Measurements from ENCODE around the gene MATN4.

Gene MATN4

DNA sequence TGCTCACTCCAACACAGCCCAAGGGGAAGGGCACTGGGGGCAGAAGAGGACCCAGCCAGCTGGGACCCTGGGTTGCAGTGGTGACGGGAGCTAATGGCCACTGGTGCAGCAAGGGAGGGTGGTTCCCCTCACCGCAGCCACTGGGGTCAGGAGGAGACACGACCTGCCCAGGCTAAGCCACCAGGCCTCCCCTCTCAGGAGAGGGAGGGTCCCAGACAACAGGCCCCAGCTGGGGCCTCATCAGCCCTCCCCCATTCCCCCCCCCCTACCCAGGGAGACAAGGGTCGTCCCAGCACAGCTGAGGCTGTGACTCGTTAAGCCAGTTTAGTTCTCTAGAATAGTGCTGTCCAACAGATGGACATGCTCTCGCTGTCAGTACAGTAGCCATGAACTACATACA, 17.3 kb upstream of the MATN4 start:
- no peaks in the 10 kb centered on the region for H3K9me3 ChIP-seq (ENCODE audit: low read length)

DNA sequence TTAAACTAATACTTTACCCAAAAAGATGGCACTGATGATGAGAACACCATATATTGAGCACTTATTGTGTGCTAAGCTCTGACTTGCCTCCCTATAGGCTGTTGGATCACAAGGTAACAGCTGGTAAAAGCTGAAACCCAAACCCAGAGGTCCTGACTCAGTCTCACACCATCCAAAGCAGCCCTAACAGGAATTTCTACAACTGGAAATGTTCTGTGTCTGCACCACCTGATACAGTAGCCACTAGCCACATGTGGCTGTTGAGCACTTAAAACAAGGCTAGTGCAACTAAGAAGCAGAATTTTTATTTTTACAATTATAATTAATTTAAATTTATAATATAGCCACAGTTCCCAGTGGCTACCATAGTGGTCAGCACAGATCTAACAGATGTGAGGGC, 15.6 kb upstream of the MATN4 start:
- no peak overlapping the region for H3K4me2 ChIP-seq (ENCODE audit: low read length)
- H2AFZ ChIP-seq (ENCODE audit: low read length), result no peak overlapping the region
- no peaks in the 10 kb centered on the region for H3K27me3 ChIP-seq (ENCODE audit: insufficient read depth, low read length)
- H3K9me2 ChIP-seq (ENCODE audit: low read depth, low read length), result no peaks in the 10 kb centered on the region
- TF ChIP-seq, protein P1, sequence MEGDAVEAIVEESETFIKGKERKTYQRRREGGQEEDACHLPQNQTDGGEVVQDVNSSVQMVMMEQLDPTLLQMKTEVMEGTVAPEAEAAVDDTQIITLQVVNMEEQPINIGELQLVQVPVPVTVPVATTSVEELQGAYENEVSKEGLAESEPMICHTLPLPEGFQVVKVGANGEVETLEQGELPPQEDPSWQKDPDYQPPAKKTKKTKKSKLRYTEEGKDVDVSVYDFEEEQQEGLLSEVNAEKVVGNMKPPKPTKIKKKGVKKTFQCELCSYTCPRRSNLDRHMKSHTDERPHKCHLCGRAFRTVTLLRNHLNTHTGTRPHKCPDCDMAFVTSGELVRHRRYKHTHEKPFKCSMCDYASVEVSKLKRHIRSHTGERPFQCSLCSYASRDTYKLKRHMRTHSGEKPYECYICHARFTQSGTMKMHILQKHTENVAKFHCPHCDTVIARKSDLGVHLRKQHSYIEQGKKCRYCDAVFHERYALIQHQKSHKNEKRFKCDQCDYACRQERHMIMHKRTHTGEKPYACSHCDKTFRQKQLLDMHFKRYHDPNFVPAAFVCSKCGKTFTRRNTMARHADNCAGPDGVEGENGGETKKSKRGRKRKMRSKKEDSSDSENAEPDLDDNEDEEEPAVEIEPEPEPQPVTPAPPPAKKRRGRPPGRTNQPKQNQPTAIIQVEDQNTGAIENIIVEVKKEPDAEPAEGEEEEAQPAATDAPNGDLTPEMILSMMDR (IDR thresholded peaks at IDR 0.05; ENCODE audit: low read length), result no peak
- H3K4me1 ChIP-seq (ENCODE audit: insufficient read depth, low read length, severe bottlenecking), result peaks cover 5% of the 10 kb centered on the region
- H3K9me3 ChIP-seq (ENCODE audit: low read length), result no peaks in the 10 kb centered on the region
- no peaks in the 10 kb centered on the region for H3K36me3 ChIP-seq (ENCODE audit: insufficient read depth, low read length)
- no peak overlapping the region for H3K9ac ChIP-seq (ENCODE audit: low read length)
- no peaks in the 10 kb centered on the region for H3K79me2 ChIP-seq (ENCODE audit: insufficient read depth, low read length)
- H3K27ac ChIP-seq (ENCODE audit: low read depth, low read length, poor library complexity, severe bottlenecking), result no peak overlapping the region
- H3F3A ChIP-seq (ENCODE audit: insufficient read depth, low read length), result no peaks in the 10 kb centered on the region
- H3K4me3 ChIP-seq (ENCODE audit: low read depth, low read length, poor library complexity, severe bottlenecking), result no peak overlapping the region
- H4K20me1 ChIP-seq (ENCODE audit: insufficient read depth, low read length), result no peaks in the 10 kb centered on the region

More for the DNA sequence above, 17.3 kb upstream of the MATN4 start:
- H3K27ac ChIP-seq (ENCODE audit: low read depth, low read length, poor library complexity, severe bottlenecking), result no peak overlapping the region
- H3K36me3 ChIP-seq (ENCODE audit: insufficient read depth, low read length), result no peaks in the 10 kb centered on the region
- no peaks in the 10 kb centered on the region for H3K27me3 ChIP-seq (ENCODE audit: insufficient read depth, low read length)
- H3K79me2 ChIP-seq (ENCODE audit: insufficient read depth, low read length), result no peaks in the 10 kb centered on the region
- H3K4me3 ChIP-seq (ENCODE audit: low read depth, low read length, poor library complexity, severe bottlenecking), result no peak overlapping the region
- H2AFZ ChIP-seq (ENCODE audit: low read length), result no peak overlapping the region
- no peak overlapping the region for H3K9ac ChIP-seq (ENCODE audit: low read length)
- no peaks in the 10 kb centered on the region for H3F3A ChIP-seq (ENCODE audit: insufficient read depth, low read length)
- no peaks in the 10 kb centered on the region for H4K20me1 ChIP-seq (ENCODE audit: insufficient read depth, low read length)
- no peak for TF ChIP-seq EZH2 (IDR thresholded peaks at IDR 0.05; ENCODE audit: borderline replicate concordance, low read length)
- TF ChIP-seq, protein P1 (IDR thresholded peaks at IDR 0.05; ENCODE audit: low read length), result no peak
- no peak overlapping the region for H3K4me2 ChIP-seq (ENCODE audit: low read length)
- peaks cover 5% of the 10 kb centered on the region for H3K4me1 ChIP-seq (ENCODE audit: insufficient read depth, low read length, severe bottlenecking)
- no peaks in the 10 kb centered on the region for H3K9me2 ChIP-seq (ENCODE audit: low read depth, low read length)

DNA sequence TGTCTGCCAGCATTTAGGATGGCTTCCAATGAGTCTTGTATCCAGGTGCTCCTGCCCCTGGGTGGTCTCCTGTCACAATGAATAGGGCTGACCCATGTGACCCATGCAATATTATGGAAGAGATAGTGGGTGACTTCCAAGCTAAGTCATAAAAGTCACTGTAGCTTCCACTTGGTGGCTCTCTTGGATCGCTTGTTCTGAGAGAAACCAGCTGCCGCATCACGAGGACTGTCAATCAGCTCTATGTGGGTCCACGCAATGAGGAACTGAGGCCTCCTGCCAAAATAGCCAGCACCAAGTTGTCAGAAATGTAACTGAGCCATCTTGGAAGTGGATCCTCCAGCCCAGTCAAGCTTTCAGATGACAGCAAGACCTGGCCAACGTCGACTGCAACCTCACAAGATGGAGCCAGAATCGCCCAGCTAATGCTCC, 14.9 kb upstream of the MATN4 start:
- no peaks in the 10 kb centered on the region for H3F3A ChIP-seq (ENCODE audit: insufficient read depth, low read length)
- H3K9ac ChIP-seq (ENCODE audit: low read length), result no peak overlapping the region
- H3K79me2 ChIP-seq (ENCODE audit: insufficient read depth, low read length), result no peaks in the 10 kb centered on the region
- no peak overlapping the region for H3K4me2 ChIP-seq (ENCODE audit: low read length)
- no peaks in the 10 kb centered on the region for H3K36me3 ChIP-seq (ENCODE audit: insufficient read depth, low read length)
- H3K4me1 ChIP-seq (ENCODE audit: insufficient read depth, low read length, severe bottlenecking), result peaks cover 5% of the 10 kb centered on the region
- H2AFZ ChIP-seq (ENCODE audit: low read length), result no peak overlapping the region
- H3K27ac ChIP-seq (ENCODE audit: low read depth, low read length, poor library complexity, severe bottlenecking), result no peak overlapping the region
- H4K20me1 ChIP-seq (ENCODE audit: insufficient read depth, low read length), result no peaks in the 10 kb centered on the region
- TF ChIP-seq EZH2 (IDR thresholded peaks at IDR 0.05; ENCODE audit: borderline replicate concordance, low read length), result no peak
- TF ChIP-seq, protein P1 (IDR thresholded peaks at IDR 0.05; ENCODE audit: low read length), result peak; percentile 57
- no peak overlapping the region for H3K4me3 ChIP-seq (ENCODE audit: low read depth, low read length, poor library complexity, severe bottlenecking)
- H3K9me3 ChIP-seq (ENCODE audit: low read length), result no peaks in the 10 kb centered on the region
- no peaks in the 10 kb centered on the region for H3K27me3 ChIP-seq (ENCODE audit: insufficient read depth, low read length)
- H3K9me2 ChIP-seq (ENCODE audit: low read depth, low read length), result no peaks in the 10 kb centered on the region
